DOHH2 (cell line): ENCODE measurements around the gene RHEX.

Experiments
- H3F3A ChIP-seq: fragments of 200-600 bp; sonication (generic), shearing (Covaris generic); 2 replicates; pipeline ENCODE4 v1.6.0; 2016; ENCODE audit warnings: antibody characterized with exemption, mild to moderate bottlenecking; ENCODE audit not compliant: control insufficient read depth, insufficient read depth
- H3K27ac ChIP-seq: fragments of 200-600 bp; sonication (generic); 2 replicates; pipeline ENCODE4 v1.5.1; 2014; ENCODE audit warnings: low read depth, mild to moderate bottlenecking, low read length, moderate library complexity
- H3K27me3 ChIP-seq: fragments of 200-600 bp; sonication (generic); 2 replicates; pipeline ENCODE4 v1.6.1; 2014; ENCODE audit warnings: mild to moderate bottlenecking, low read length, mixed read lengths; ENCODE audit not compliant: control insufficient read depth
- H3K36me3 ChIP-seq: fragments of 200-600 bp; sonication (generic); 2 replicates; pipeline ENCODE4 v1.6.1; 2014; ENCODE audit warnings: mild to moderate bottlenecking, low read length, moderate library complexity, mixed read lengths; ENCODE audit not compliant: control insufficient read depth
- H3K4me1 ChIP-seq: fragments of 200-600 bp; sonication (generic); 2 replicates; pipeline ENCODE4 v1.6.1; 2014; ENCODE audit warnings: mild to moderate bottlenecking, low read length, mixed read lengths; ENCODE audit not compliant: control insufficient read depth
- H3K4me2 ChIP-seq: fragments of 200-600 bp; sonication (generic); 2 replicates; pipeline ENCODE4 v1.6.0; 2014; ENCODE audit warnings: mild to moderate bottlenecking, low read length, moderate library complexity
- H3K4me3 ChIP-seq: fragments of 200-600 bp; sonication (generic); 2 replicates; pipeline ENCODE4 v1.5.1; 2014; ENCODE audit warnings: mild to moderate bottlenecking, low read length, mixed read lengths
- H3K79me2 ChIP-seq: fragments of 200-600 bp; sonication (generic); 2 replicates; pipeline ENCODE4 v1.6.1; 2014; ENCODE audit warnings: mild to moderate bottlenecking, low read length, mixed read lengths; ENCODE audit not compliant: control insufficient read depth
- H3K9me2 ChIP-seq: fragments of 200-600 bp; sonication (generic); replicated peaks from 2 replicates; pipeline ENCODE4 v1.6.1; 2014; ENCODE audit warnings: mild to moderate bottlenecking, low read length, mixed read lengths; ENCODE audit not compliant: control insufficient read depth
- H3K9me3 ChIP-seq: fragments of 200-600 bp; sonication (generic); 2 replicates; pipeline ENCODE4 v1.6.1; 2014; ENCODE audit warnings: antibody characterized with exemption, low read length, mixed read lengths; ENCODE audit not compliant: control insufficient read depth, insufficient read depth
- H4K20me1 ChIP-seq: fragments of 200-600 bp; sonication (generic); 2 replicates; pipeline ENCODE4 v1.6.0; 2014; ENCODE audit warnings: low read depth, mild to moderate bottlenecking, antibody characterized with exemption, low read length, moderate library complexity; ENCODE audit not compliant: control insufficient read depth, insufficient read depth
- CTCF ChIP-seq: fragments of 200-600 bp; sonication (generic); IDR thresholded peaks from one replicate; pipeline ENCODE4 v1.5.1; 2014; ENCODE audit warnings: antibody characterized with exemption, mild to moderate bottlenecking, low read depth, low read length; ENCODE audit not compliant: poor library complexity, severe bottlenecking
- EZH2phosphoT487 ChIP-seq: fragments of 200-600 bp; sonication (generic); IDR thresholded peaks from 2 replicates; pipeline ENCODE4 v1.6.1; 2017; ENCODE audit warnings: borderline replicate concordance, mild to moderate bottlenecking, antibody characterized with exemption, low read length, moderate library complexity, mixed read lengths

Gene RHEX

DNA sequence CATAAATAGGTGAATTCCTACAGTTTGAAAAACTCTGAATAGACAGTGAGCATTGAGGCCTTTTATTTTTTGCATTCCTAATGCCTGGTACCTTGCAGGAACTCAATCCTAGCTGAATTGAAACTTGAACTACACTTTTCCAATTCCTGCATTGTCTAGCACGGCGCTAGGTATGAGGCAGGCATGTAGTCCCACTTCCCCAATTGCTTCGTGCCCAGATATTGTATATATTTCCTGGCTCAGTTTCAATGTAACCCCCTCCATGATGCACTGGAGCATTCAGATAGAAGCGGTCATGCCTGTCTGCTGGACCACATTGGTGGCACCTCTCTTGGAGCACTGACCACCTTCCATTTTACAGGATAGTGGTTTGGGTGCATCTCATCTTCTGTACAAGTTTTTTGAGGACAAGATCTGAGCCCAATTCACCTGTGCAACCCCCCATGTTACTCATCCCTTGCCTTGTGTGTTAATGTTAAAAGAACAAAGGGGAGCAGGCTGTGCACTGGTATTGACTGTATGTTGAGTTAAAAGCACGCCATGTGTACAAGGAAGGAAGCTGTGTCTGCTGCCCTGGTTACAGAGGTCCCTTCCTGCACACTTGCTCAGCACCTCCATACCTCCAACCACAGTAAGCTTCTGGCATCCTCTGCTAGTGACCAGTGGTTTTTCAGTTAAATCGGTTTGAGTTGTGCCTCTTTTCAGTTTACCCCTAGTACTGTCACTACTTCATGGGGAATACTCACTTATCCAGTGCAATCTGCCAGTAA is 39.8 kb upstream of the RHEX start:
- H3K9me3 ChIP-seq, result no peaks in the 10 kb centered on the region
- peaks cover 15% of the 10 kb centered on the region for H3K4me1 ChIP-seq
- H3K4me2 ChIP-seq, result no peak overlapping the region
- no peak overlapping the region for H3K4me3 ChIP-seq
- no peaks in the 10 kb centered on the region for H3F3A ChIP-seq
- no peak overlapping the region for H3K27ac ChIP-seq
- H3K79me2 ChIP-seq, result no peaks in the 10 kb centered on the region
- no peaks in the 10 kb centered on the region for H3K36me3 ChIP-seq
- no peak for TF ChIP-seq CTCF
- TF ChIP-seq EZH2phosphoT487, result no peak
- no peaks in the 10 kb centered on the region for H3K27me3 ChIP-seq
- H3K9me2 ChIP-seq, result no peaks in the 10 kb centered on the region
- no peaks in the 10 kb centered on the region for H4K20me1 ChIP-seq

GRCh38 chr1:206014601-206015000 is 38.4 kb upstream of the RHEX start:
- TF ChIP-seq CTCF, result no peak
- TF ChIP-seq EZH2phosphoT487, result no peak
- H3K4me1 ChIP-seq, result peaks cover 15% of the 10 kb centered on the region
- no peaks in the 10 kb centered on the region for H3F3A ChIP-seq
- H3K4me2 ChIP-seq, result no peak overlapping the region
- no peaks in the 10 kb centered on the region for H3K9me2 ChIP-seq
- H4K20me1 ChIP-seq, result no peaks in the 10 kb centered on the region
- H3K27me3 ChIP-seq, result 0 out of 2 replicates have a peak, but pooled peaks cover 6% of the 10 kb centered on the region
- no peak overlapping the region for H3K4me3 ChIP-seq
- no peaks in the 10 kb centered on the region for H3K9me3 ChIP-seq
- no peaks in the 10 kb centered on the region for H3K79me2 ChIP-seq
- H3K36me3 ChIP-seq, result no peaks in the 10 kb centered on the region
- no peak overlapping the region for H3K27ac ChIP-seq

DNA sequence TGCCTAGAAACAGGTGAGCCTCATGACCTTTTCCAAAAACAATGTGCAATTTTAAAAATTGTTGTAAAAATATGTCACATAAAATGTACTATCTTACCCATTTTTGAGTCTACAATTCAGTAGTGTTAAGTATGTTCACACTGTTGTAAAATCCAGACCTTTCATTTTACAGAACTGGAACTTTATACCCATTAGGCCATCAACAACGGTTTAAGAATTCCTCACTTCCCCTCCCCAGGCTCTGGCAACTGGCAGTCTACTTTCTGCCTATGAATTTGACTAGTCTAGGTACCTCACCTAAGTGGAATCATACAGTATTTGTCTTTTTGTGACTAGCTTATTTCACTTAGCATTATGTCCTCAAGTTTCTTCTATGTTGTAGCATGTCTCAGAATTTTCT is 37.9 kb upstream of the RHEX start:
- Histone ChIP-seq H3K4me2 (no peak overlapping the region), H3K27ac (no peak overlapping the region), H3K4me3 (no peak overlapping the region), H3K36me3 (no peaks in the 10 kb centered on the region), H3K9me3 (no peaks in the 10 kb centered on the region), H3K79me2 (no peaks in the 10 kb centered on the region), H4K20me1 (no peaks in the 10 kb centered on the region), H3K4me1 (peaks cover 15% of the 10 kb centered on the region), H3K27me3 (0 out of 2 replicates have a peak, but pooled peaks cover 6% of the 10 kb centered on the region), H3F3A (no peaks in the 10 kb centered on the region), H3K9me2 (no peaks in the 10 kb centered on the region)
- TF ChIP-seq CTCF (no peak), EZH2phosphoT487 (no peak)
